HG02870 (cell line): ENCODE measurements around the gene RGS4.

Source experiments
- ATAC-seq: cut with Tn5 transposase; IDR thresholded peaks from one replicate; pipeline ENCODE4 v1.9.1; 2021; ENCODE audit warnings: mild to moderate bottlenecking, moderate library complexity; ENCODE audit not compliant: unreplicated experiment

Gene RGS4

GRCh38 chr1:163069142-163069541 is at the start of gene RGS4:
TSS of gene RGS4 (plus strand) at chr1:163069361. CDS start at chr1:163069485, 124 bp downstream.
- no peak for ATAC-seq

DNA sequence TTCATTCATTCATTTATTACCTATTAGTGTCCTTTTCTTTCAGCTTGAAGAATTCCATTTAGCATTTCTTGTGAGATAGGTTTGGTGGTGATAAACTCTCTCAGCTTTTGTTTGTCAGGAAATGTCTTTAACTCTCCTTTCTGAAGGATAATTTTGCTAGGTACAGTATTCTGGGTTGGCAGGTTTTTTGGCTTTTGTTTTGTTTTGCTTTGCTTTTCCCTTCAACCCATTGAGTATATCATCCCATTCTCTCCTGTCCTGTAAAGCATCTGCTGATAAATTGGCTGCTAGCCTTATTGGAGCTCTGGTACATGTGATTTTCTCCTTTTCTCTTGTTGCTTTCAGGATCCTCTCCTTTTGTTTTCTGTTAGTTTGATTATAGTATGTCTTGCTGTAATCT is 47.0 kb upstream of the RGS4 start:
- ATAC-seq = no peak

DNA sequence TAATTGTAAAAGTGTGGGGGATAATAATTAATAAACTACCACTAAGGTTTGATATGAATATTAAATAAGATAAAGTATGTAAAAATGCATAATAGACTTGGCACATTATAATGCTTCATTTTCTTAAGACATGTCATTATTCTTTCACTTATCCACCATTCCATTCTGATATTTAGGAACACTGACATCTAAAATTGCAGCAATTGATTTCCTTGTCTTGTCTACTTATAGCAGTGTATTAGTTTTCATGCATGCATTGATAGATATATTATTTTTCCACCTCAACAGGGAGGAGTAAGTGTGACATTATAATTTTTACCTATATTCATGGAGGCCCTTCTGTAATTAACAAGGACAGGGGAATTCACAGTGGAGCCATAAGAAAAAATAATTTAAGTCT is 41.6 kb upstream of the RGS4 start:
- no peak for ATAC-seq

DNA sequence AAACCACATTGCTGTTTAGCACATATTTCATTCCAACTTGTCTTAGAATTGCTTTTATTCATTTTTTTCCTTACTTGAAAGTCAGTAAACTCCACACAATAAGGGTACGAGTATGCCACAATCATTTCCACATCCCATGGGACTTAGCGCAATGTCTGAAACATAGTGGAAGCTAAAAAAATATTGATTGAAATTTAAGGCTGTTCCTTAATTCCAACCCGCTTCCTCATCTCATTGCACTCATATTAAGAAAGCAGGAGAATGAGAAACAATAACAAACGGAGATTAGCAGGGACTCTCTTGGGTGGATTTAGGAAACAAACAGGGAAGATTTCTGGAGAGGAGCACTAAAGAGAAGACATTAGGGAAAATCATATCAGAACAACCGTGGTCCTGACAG is 39.3 kb upstream of the RGS4 start:
- no peak for ATAC-seq

- no peak for ATAC-seq
Observed at GRCh38 chr1:163035446-163036249, 33.5 kb upstream of the RGS4 start.

DNA sequence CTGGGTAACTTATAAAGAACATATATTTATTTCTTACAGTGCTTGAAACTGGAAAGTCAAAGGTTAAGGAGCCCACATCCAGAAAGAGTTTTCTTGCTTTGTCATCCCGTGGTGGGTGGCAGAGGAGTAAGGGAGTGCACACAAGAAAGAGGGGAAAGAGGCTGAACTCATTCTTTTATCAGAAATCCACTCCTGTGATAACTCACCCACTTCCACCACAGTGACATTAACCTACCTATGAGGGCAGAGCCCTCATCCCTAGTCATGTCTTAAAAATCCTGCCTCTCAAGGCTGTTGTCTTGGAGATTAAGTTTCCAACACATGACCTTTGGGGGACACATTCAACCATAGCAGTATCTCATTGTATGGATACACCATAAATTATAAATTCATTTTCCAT is 32.5 kb upstream of the RGS4 start:
- ATAC-seq = no peak

GRCh38 chr1:163038928-163039706 is 30.0 kb upstream of the RGS4 start:
- ATAC-seq = no peak

DNA sequence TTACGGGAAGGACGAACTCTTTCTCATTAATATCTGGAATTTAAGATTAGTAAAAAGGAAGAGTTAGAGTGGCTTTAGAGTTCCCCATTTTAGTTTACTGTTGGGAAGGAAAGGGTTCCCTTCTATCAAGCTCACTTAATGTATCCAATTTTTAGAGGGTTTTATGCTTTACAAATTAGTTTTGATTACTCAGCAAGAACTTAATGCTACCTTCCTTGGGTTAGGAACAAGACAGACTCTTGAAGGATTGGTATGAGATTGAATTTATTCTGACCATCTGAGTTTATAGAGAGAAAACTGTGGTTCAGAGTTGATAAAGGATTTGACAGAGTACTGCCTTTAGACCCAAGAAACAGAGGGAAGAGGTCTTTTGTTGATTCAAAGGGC is 29.5 kb upstream of the RGS4 start:
- ATAC-seq = no peak

DNA sequence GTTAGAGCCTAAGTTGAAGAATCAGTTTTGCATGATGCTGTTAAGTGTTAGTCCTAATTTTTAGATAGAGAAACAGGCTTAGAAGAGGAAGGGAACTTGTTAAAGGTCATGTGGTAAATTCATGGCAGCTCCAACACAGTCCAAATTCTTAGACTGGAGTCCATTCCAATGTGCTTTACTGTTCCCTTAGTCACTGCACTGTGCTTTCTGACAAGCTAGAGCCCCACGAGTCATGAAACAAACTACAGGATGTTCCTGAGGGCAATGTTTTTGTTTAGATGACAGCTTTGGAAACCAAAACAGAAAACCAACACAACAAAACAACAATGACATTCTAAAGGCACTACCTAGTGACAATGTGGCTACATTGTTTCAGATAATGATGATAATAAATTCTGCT is 23.1 kb upstream of the RGS4 start:
- no peak for ATAC-seq

DNA sequence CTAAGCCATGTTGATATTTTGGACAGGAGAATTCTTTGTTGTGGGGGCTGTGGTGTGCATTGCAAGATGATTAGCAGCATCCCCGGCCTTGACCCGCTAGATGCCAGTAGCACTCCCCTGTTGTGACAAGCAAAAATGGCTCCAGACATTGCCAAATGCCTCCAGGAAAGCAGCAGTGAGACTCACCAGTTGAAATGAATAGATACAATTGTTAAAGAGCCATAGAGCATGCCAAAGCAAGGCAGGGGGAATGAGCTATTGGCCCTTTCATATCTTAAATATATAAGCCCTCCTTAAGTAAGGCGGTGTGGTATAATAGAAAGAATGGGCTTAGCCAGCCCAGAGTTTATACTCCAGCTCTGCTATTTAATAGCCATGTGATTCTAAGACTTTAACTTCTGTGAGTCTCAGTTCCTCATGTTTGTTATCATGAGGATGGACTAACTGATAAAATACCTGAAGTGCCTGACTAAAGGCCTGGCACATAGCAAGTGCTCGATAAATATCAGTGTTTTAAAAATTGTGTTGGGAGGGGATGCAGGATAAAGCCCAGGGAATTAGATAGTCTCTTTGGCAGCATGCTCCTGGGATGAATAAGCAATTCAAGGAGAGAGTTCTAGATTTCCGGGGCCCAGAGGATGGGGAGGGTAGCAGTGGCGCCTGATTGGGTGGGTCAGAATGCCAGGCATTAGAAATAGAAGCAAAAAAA is 21.1 kb upstream of the RGS4 start:
- ATAC-seq = no peak

GRCh38 chr1:163048869-163049268 is 20.3 kb upstream of the RGS4 start:
- no peak for ATAC-seq

DNA sequence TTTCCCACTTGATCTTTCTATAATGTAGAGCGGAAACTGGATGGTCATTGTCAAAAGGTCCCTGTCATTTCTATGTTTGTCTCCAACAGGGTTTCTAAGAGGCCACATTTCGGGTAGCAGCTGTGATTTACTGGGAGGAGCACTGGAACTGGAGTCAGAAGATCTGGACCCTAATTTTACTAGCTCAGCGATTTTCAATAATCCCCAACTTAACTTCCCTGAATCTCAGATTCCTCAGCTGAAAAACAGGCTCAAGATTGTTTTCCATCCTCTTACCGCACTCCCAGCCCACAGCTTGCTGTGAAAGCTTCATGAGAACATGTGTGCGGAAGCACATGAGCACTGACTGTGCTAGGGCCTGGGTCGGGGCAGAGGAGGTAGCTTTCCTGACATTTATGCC is 19.9 kb upstream of the RGS4 start:
- no peak for ATAC-seq

DNA sequence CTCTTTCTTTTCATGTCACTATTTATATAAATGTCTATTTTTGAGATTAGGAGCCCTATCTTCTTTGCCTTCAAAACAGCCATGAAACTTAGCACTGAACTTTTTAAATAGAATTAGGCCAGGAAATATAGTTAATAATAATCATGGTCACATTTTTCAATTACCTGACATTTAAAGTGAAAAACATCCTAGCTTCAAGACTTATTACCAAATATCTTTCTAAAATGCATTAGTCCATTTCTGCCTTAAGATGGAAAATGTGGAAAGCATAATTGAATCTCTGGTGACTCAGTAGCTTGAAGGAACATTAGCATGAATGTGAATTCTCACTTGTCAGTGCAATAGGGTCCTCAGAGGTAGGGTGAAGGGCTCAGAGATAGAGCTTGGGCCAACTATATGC is 18.7 kb upstream of the RGS4 start:
- ATAC-seq = no peak

- no peak for ATAC-seq
Observed at GRCh38 chr1:163054181-163054591, 15.0 kb upstream of the RGS4 start.

DNA sequence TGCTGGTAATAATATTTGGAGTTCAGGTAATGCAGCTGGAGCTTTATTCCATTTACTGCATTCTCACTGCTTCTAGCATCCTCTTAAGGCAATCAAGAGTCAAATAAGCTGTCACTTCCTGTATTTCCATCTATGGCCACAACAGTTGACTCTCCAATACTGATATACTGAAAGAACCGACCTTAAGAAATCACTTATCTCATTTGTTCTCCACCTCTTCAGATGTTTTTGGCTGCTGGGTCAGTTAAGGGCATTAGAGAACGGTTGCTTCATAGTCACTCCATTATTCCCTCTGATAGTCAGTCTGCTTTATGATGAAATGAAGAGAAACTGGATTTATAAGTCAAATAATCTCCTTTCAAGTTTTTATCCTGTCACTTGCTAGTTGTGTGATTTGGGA is 14.2 kb upstream of the RGS4 start:
- ATAC-seq = no peak

- no peak for ATAC-seq
Observed at GRCh38 chr1:163055531-163055930, 13.6 kb upstream of the RGS4 start.

- no peak for ATAC-seq
Observed at GRCh38 chr1:163056831-163057230, 12.3 kb upstream of the RGS4 start.

DNA sequence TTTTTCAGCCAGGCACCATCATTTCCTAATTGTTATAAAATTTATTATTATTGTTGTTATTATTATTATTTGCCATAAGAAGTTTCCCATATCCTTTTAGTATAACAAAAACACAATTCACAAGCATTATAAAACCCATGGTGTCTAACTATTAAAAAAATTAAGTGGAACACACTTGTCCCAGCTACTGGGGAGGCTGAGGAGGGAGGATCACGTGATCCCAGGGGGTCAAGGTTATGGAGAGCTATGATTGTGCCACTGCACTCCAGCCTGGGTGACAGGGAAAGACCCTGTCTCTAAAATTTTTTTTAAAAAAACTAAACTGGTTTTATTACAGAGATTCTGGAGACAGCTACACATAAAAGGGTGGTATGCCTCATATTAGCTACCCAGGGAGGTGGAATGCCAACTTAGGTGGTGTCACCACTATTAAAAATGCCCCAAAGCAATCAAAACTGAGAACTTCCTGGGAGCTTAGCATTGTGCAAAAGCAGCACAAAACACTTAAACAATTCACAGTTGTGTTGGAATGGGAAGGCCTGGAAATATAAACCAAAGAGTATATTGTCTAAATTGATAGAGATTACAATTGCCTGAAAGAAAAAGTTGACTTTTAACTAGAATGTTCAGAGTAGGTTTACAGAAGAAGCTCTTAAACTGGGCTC is 8.7 kb upstream of the RGS4 start:
- no peak for ATAC-seq

- ATAC-seq = no peak
Observed at GRCh38 chr1:163063143-163063542, 6.0 kb upstream of the RGS4 start.

DNA sequence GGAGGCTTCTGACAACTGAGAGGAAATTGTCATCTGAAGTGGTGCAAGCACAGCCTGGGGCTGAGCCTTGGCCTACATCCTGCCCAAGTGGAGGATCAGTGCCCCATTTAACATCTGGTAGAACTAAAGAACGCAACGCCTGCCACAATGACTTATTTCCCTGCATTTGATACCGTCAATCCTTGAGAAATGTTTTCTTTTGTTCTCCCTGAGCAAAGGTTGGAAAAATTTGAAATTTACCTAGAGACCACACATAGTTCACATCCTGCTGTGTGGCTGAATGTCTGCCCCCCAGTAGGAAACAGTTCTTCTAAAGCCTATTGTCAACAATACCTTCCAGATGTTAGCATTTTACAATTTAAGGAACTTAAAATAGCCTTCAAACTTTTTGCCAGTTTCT is 5.6 kb upstream of the RGS4 start:
- ATAC-seq = no peak

GRCh38 chr1:163066168-163066567 is 3.0 kb upstream of the RGS4 start:
- no peak for ATAC-seq
